Femur (tissue), 1 donor: Measurements from ENCODE around the gene RNF31.
A peak's percentile ranks its signal among the peaks of the same experiment; 100 is the strongest.

Experiments used
- DNase-seq: peaks from one replicate; pipeline ENCODE4 v3.0.0-alpha.2; 2017

The RNF31 gene

DNA sequence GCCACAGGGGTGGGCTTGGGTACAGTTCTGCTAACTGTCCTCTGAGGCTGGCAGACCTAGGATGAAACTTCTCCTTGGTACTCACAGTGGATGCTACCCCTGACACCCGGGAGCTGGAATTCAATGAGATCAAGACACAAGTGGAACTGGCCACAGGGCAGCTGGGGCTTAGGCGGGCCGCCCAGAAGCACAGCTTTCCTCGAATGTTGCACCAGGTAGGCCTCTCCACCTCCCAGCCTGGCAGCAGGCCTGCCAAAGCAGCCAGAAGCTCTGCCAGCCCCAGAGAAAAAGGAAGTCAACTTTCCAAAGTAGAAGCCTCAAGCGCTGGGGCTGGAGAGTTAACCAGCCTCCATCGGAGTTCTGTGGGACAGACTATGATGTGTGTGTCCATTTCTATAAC is 30.1 kb upstream of the RNF31 start:
- DNase-seq, result no peak

- DNase-seq, result no peak
Measured at GRCh38 chr14:24119691-24120090, 27.6 kb upstream of the RNF31 start.

- no peak for DNase-seq
Measured at GRCh38 chr14:24121210-24121609, 26.1 kb upstream of the RNF31 start.

GRCh38 chr14:24122416-24122815 is 24.9 kb upstream of the RNF31 start:
- no peak for DNase-seq

DNA sequence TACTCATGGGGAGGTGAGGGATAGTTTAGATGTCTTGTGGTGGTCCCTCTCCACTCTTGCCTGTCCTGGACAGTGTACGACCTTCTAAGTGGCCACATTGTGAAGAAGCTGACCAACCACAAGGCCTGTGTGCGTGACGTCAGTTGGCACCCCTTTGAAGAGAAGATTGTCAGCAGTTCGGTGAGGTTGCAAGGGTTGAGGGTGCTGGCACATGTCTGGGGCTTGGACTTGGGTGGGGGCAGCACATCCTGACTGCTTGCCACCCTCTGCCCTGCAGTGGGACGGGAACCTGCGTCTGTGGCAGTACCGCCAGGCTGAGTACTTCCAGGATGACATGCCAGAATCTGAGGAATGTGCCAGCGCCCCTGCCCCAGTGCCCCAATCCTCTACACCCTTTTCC is 24.4 kb upstream of the RNF31 start:
- no peak for DNase-seq

- no peak for DNase-seq
Measured at GRCh38 chr14:24123424-24124417, 23.6 kb upstream of the RNF31 start.

DNA sequence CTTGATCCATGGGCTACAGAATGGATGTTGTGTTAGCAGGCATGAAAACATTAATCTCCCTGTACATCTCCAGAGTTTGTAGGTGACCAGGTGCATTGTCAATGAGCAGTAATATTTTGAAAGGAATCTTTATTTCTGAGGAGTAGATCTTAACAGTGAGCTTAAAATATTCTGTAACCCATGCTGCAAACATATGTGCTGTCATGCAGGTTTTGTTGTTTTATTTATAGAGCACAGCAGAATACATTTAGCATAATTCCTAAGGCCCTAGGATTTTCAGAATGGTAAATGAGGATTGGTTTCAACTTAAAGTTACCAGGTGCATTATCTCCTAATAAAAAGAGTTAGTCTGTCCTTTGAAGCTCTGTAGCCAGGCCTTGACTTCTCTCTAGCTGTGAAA is 20.4 kb upstream of the RNF31 start:
- DNase-seq, result no peak

DNA sequence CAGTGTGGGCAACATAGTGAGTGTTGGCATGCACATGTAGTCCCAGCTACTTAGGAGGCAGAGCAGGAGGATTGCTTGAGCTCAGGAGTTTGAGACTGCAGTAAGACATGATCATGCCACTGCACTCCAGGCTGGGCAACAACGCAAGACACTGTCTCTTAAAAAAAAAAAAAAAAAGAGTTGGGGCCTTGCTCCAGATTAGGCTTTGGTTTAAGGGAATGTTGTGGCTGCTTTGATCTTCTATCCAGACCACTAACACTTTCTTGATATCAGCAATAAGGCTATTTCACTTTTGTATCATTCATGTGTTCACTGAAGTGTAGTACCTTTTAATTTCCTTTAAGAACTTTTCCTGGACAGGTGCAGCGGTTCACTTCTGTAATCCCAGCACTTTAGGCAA is 19.6 kb upstream of the RNF31 start:
- no peak for DNase-seq

DNA sequence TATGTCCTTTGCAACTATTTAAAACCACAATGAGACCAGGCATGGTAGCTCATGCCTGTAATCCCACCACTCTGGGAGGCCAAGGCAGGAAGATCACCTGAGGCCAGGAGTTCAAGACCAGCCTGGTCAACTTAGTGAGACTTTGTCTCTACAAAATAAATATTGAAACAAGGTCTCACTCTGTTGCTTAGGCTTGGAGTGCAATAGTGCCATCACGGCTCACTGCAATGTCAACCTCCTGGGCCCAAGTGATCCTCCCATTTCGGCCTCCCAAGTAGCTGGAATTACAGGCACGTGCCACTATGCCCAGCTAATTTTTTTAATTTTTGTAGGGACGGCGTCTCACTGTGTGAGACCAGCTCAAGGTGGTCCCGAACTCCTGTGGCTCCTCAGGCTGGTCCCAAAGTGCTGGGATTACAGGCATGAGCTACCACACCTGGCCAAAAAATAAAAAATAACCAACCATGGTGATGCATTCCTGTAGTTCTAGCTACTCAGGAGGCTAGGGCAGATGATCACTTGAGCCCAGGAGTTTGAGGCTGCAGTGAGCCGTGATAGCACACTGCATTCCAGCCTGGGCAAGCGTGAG is 17.8 kb upstream of the RNF31 start:
- no peak for DNase-seq

GRCh38 chr14:24130380-24130716 is 16.9 kb upstream of the RNF31 start, which contains the start of gene FITM1:
TSS of gene FITM1 (plus strand) at chr14:24130659. CDS start at chr14:24131564, 905 bp downstream.
- DNase-seq, result no peak

DNA sequence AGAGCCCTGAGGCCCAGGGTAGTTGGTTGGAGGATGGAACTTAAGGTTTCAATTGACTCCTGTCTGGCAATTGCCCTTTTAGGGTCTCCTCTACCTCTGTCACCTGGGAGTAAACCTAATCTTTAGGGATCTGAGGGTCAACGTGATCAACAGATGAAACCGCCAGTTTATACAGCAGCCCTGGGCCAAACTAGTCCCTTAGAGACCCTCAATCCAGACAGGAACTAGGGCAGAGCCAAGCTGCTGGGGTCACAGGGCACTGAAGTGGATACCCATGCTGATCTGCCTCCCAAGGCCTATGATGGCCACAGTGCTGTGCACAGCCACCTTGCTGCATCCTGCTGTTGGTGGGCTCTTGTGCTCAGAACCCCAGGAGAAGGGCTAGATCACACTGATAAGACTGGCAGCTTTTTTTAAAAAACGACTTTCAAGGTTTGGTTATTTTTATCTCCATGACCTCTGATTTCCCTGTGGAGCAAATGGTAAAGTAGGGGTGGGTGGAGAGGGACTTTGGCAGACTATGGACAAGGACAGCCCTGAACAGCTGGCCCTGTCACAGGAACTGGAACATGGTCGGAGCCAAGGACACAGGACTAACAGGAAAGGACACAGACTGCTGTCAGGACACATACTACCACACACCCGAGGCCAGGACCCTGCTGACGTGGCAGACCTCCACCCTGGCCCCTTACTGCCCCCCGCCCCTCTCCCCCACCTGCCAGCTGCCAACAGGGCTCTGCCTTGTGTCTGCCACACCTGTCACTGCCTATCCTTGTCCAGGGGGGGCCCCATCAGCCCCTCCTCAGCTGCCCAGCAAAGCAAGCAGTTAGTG is 16.4 kb upstream of the RNF31 start:
- DNase-seq, result peak; percentile 85

- DNase-seq, result no peak
Measured at GRCh38 chr14:24131549-24131966, 15.7 kb upstream of the RNF31 start.

GRCh38 chr14:24132061-24132685 is 15.1 kb upstream of the RNF31 start:
- DNase-seq, result no peak

DNA sequence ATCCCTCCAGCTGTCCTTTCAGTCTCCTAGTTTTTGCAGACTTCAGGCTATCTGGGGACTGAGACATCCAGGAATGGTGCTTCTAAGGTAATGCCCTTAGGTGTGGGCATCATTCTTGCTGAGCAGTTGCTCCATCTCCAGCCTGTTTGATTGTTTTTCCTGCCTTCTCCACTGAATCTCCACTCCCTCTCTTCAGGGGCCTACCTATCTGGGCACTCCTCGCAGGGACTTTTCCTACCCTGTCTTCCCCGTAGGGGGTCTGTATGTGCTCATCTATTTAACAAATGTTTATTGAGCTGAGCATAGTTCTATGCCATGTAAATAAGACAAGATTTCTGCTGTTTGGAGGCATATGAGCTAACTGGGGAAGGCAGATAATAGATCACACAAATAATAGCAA is 14.3 kb upstream of the RNF31 start:
- no peak for DNase-seq

- DNase-seq, result no peak
Measured at GRCh38 chr14:24133735-24134134, 13.6 kb upstream of the RNF31 start.

GRCh38 chr14:24135584-24135833 is 11.8 kb upstream of the RNF31 start:
- DNase-seq, result no peak

GRCh38 chr14:24135834-24136683 is 11.2 kb upstream of the RNF31 start, which contains the start of gene PSME1:
TSS of gene PSME1 (plus strand) at chr14:24136194. CDS start at chr14:24136263, 69 bp downstream.
- peak; percentile 95 for DNase-seq

GRCh38 chr14:24136684-24137528 is 10.4 kb upstream of the RNF31 start:
- no peak for DNase-seq

DNA sequence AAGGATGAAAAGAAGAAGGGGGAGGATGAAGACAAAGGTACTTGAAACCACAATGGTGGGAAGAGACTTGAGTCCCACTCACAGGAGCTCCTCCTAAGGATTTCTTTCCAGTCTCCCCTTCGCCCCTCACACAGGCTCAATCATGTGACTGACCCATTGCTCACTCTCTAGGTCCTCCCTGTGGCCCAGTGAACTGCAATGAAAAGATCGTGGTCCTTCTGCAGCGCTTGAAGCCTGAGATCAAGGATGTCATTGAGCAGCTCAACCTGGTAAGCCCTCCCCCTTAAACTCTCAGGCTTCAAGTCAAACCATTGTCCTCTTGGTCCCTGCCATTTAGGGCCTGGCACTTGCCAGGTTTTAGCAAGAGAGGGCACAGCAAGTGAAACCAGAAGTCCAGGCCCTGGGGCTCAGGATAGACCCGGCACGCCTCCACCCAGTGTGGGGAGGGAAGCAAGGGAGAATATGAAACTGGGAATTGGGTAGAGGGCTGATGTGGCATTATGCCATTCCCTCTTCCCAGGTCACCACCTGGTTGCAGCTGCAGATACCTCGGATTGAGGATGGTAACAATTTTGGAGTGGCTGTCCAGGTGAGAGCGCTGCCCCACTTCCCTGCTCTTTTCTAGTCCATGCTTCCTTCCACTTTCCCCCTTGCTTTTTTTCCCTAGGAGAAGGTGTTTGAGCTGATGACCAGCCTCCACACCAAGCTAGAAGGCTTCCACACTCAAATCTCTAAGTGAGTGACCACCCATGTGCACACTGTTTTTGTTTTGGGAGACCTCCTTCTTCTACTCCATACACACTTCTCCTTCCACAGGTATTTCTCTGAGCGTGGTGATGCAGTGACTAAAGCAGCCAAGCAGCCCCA is 9.5 kb upstream of the RNF31 start:
- DNase-seq, result no peak
